ENCODE results near the gene C19orf53.
"Not testable (repeated sequence)": the region's sequence is repeated elsewhere in the genome, so short reads cannot be mapped to it uniquely, and the experiment has no call there.

Gene C19orf53

GRCh38 chr19:13764101-13764807, 10.0 kb upstream of the C19orf53 start, which contains the start of gene MRI1:
Gene MRI1 (plus strand): TSS chr19:13764522. CDS start chr19:13764589, 67 bp downstream.
- DNase-seq = peak; percentile 86

- DNase-seq = peak; percentile 59
These were observed 9.3 kb upstream of the C19orf53 start for GRCh38 chr19:13764821-13765394.

- no peak for DNase-seq
These were observed 8.7 kb upstream of the C19orf53 start for GRCh38 chr19:13765395-13766094.

- DNase-seq = no peak
These were observed 8.2 kb upstream of the C19orf53 start for GRCh38 chr19:13766095-13766481.

GRCh38 chr19:13768510-13768909, 5.7 kb upstream of the C19orf53 start:
- DNase-seq = no peak

- DNase-seq = no peak
These were observed 4.1 kb upstream of the C19orf53 start for GRCh38 chr19:13770013-13770635.

- no peak for DNase-seq
These were observed 4.1 kb downstream of the C19orf53 start for GRCh38 chr19:13778398-13778797.

GRCh38 chr19:13778847-13779246, 4.6 kb downstream of the C19orf53 start:
- DNase-seq = no peak

- not testable (repeated sequence) for DNase-seq
These were observed 5.5 kb downstream of the C19orf53 start for GRCh38 chr19:13779794-13780193.

- peak; percentile 48 for DNase-seq
These were observed 7.3 kb downstream of the C19orf53 start for GRCh38 chr19:13781547-13781946.

- DNase-seq = no peak
These were observed 8.3 kb downstream of the C19orf53 start for GRCh38 chr19:13782537-13782936.

- no peak for DNase-seq
These were observed 9.6 kb downstream of the C19orf53 start for GRCh38 chr19:13783565-13784500.

GRCh38 chr19:13784731-13785452, 10.6 kb downstream of the C19orf53 start:
- DNase-seq = peak; percentile 87

- DNase-seq = peak; percentile 63
These were observed 14.7 kb downstream of the C19orf53 start for GRCh38 chr19:13788991-13789390.

GRCh38 chr19:13790354-13790753, 16.1 kb downstream of the C19orf53 start:
- peak; percentile 78 for DNase-seq

GRCh38 chr19:13793317-13793716, 19.1 kb downstream of the C19orf53 start:
- DNase-seq = not testable (repeated sequence)

GRCh38 chr19:13794398-13794756, 20.1 kb downstream of the C19orf53 start:
- DNase-seq = peak; percentile 62

GRCh38 chr19:13794757-13795589, 20.7 kb downstream of the C19orf53 start, which contains the start of gene ZSWIM4:
Gene ZSWIM4 (plus strand): TSS chr19:13795443. CDS start chr19:13795649, 206 bp downstream.
- peak; percentile 100 for DNase-seq

GRCh38 chr19:13795595-13796300, 21.5 kb downstream of the C19orf53 start:
- no peak for DNase-seq

All from hematopoietic multipotent progenitor cell treated with erythropoietin and hydrocortisone succinate and interleukin-3 and kit ligand, for 4 days (in vitro differentiated cells).